Type B pancreatic cell (in vitro differentiated cells): ENCODE results near the gene TMEM18. TPM values are rescaled to one million over a fixed set of nuclear protein-coding genes. Genes with fewer than 3 reads are reported as not detected.

Experiments used
- DNase-seq: peaks from one replicate; pipeline ENCODE4 v3.0.0; 2021; ENCODE audit warnings: mixed read lengths; ENCODE audit not compliant: unreplicated experiment; ENCODE audit errors: extremely low spot score
- H3K27ac Mint-ChIP-seq: 2 replicates; pipeline ENCODE4 v1.8.0; 2021; ENCODE audit warnings: mild to moderate bottlenecking, mixed read lengths
- H3K27me3 Mint-ChIP-seq: 2 replicates; pipeline ENCODE4 v1.8.0; 2021; ENCODE audit warnings: mixed read lengths
- H3K36me3 Mint-ChIP-seq: 2 replicates; pipeline ENCODE4 v1.8.0; 2021; ENCODE audit warnings: mixed read lengths
- H3K4me1 Mint-ChIP-seq: one replicate; pipeline ENCODE4 v1.8.0; 2021; ENCODE audit warnings: mixed read lengths; ENCODE audit not compliant: unreplicated experiment
- H3K4me3 Mint-ChIP-seq: 2 replicates; pipeline ENCODE4 v1.8.0; 2021; ENCODE audit warnings: mild to moderate bottlenecking, mixed read lengths
- H3K9me3 Mint-ChIP-seq: 2 replicates; pipeline ENCODE4 v1.8.0; 2021; ENCODE audit warnings: mixed read lengths
- CTCF ChIP-seq: fragments of 200-600 bp; sonication (generic); conservative IDR thresholded peaks from 2 replicates; pipeline ENCODE4 v1.5.0; 2021; ENCODE audit warnings: antibody characterized with exemption, mild to moderate bottlenecking
- total RNA-seq: library from RNA; stranded (reverse); gene quantifications from 2 replicates; pipeline ENCODE4 v1.2.1, GENCODE V29; 2021; ENCODE audit warnings: low replicate concordance

The TMEM18 gene
- total RNA-seq, 1 donor from 2014 or later, result 27.4 TPM

GRCh38 chr2:719734-720133, 42.5 kb upstream of the TMEM18 start:
- Mint-ChIP-seq H3K4me3 (no peak overlapping the region), H3K27me3 (peaks cover 15% of the 10 kb centered on the region), H3K4me1 (peaks cover 5% of the 10 kb centered on the region), H3K9me3 (no peaks in the 10 kb centered on the region), H3K36me3 (no peaks in the 10 kb centered on the region), H3K27ac (no peak overlapping the region)
- TF ChIP-seq CTCF, result no peak
- DNase-seq, result no peak

GRCh38 chr2:719191-719590, 42.0 kb upstream of the TMEM18 start:
- no peaks in the 10 kb centered on the region for H3K36me3 Mint-ChIP-seq
- H3K9me3 Mint-ChIP-seq, result no peaks in the 10 kb centered on the region
- H3K4me1 Mint-ChIP-seq, result peaks cover under 1% of the 10 kb centered on the region
- no peak for DNase-seq
- H3K4me3 Mint-ChIP-seq, result no peak overlapping the region
- TF ChIP-seq CTCF, result no peak
- H3K27ac Mint-ChIP-seq, result no peak overlapping the region
- peaks cover 11% of the 10 kb centered on the region for H3K27me3 Mint-ChIP-seq

- Mint-ChIP-seq H3K36me3 (no peaks in the 10 kb centered on the region), H3K4me3 (no peak overlapping the region), H3K27me3 (peaks cover 10% of the 10 kb centered on the region), H3K4me1 (no peaks in the 10 kb centered on the region), H3K9me3 (no peaks in the 10 kb centered on the region), H3K27ac (no peak overlapping the region)
- no peak for TF ChIP-seq CTCF
- DNase-seq, result no peak
Measured at GRCh38 chr2:717661-718060, 40.5 kb upstream of the TMEM18 start.

GRCh38 chr2:715854-716560, 38.8 kb upstream of the TMEM18 start:
- TF ChIP-seq CTCF, result peak; percentile 72
- no peak overlapping the region for H3K27ac Mint-ChIP-seq
- H3K4me3 Mint-ChIP-seq, result no peak overlapping the region
- no peak for DNase-seq
- no peaks in the 10 kb centered on the region for H3K4me1 Mint-ChIP-seq
- no peaks in the 10 kb centered on the region for H3K36me3 Mint-ChIP-seq
- H3K9me3 Mint-ChIP-seq, result no peaks in the 10 kb centered on the region
- peaks cover 16% of the 10 kb centered on the region for H3K27me3 Mint-ChIP-seq

GRCh38 chr2:715038-715437, 37.8 kb upstream of the TMEM18 start:
- H3K4me3 Mint-ChIP-seq, result no peak overlapping the region
- H3K36me3 Mint-ChIP-seq, result no peaks in the 10 kb centered on the region
- H3K9me3 Mint-ChIP-seq, result no peaks in the 10 kb centered on the region
- H3K27ac Mint-ChIP-seq, result no peak overlapping the region
- H3K4me1 Mint-ChIP-seq, result no peaks in the 10 kb centered on the region
- H3K27me3 Mint-ChIP-seq, result peaks cover 14% of the 10 kb centered on the region
- no peak for DNase-seq
- TF ChIP-seq CTCF, result no peak
